Spleen (tissue), 11 donors: ENCODE data around the gene RAB12. TPM values are rescaled to one million over a fixed set of nuclear protein-coding genes. Genes with fewer than 3 reads are reported as not detected.

ENCODE experiments used
- DNase-seq: peaks from one replicate; pipeline ENCODE4 v3.0.0-alpha.2; 2020
- H3K27ac ChIP-seq, 8 donors: fragments of 200-600 bp; sonication (generic) in 7 of 8; 1 replicate in 4 of 8; 2 replicates in 4 of 8; pipeline versions ENCODE4 v1.5.0 to v1.8.0; 2016 to 2021; ENCODE audit warnings: inconsistent platforms in 4 of 8, mild to moderate bottlenecking in 4 of 8, moderate library complexity in 1 of 8
- H3K27me3 ChIP-seq, 7 donors: fragments of 200-600 bp; sonication (generic) in 6 of 7; replicated peaks in 1 of 7; 1 replicate in 4 of 7; 2 replicates in 3 of 7; pipeline versions ENCODE4 v1.5.0 to v1.8.0; 2016 to 2021; ENCODE audit warnings: inconsistent platforms in 3 of 7, mild to moderate bottlenecking in 1 of 7
- H3K36me3 ChIP-seq, 6 donors: fragments of 200-600 bp; sonication (generic) in 5 of 6; 1 replicate in 4 of 6; 2 replicates in 2 of 6; pipeline versions ENCODE4 v1.5.0 to v1.8.0; 2016 to 2021; ENCODE audit warnings: inconsistent platforms in 2 of 6
- H3K4me1 ChIP-seq, 6 donors: fragments of 200-600 bp; sonication (generic) in 5 of 6; 1 replicate in 3 of 6; 2 replicates in 3 of 6; pipeline versions ENCODE4 v1.5.0 to v1.8.0; 2016 to 2021; ENCODE audit warnings: inconsistent platforms in 3 of 6
- H3K4me3 ChIP-seq, 8 donors: fragments of 200-600 bp; sonication (generic) in 7 of 8; 1 replicate in 4 of 8; 2 replicates in 4 of 8; pipeline versions ENCODE4 v1.5.0 to v1.8.0; 2016 to 2021; ENCODE audit warnings: inconsistent platforms in 4 of 8, mild to moderate bottlenecking in 4 of 8, moderate library complexity in 2 of 8
- H3K9me3 ChIP-seq, 8 donors: fragments of 200-600 bp; sonication (generic) in 7 of 8; 1 replicate in 4 of 8; 2 replicates in 4 of 8; pipeline versions ENCODE4 v1.5.0 to v1.8.0; 2016 to 2021; ENCODE audit warnings: inconsistent platforms in 4 of 8
- CTCF ChIP-seq, 11 experiments: fragments of 200-600 bp in 7 of 11; fragments of 450-650 bp in 4 of 11; sonication (generic) in 4 of 11; IDR thresholded peaks in 8 of 11; conservative IDR thresholded peaks in 3 of 11; 1 replicate in 7 of 11; 2 replicates in 4 of 11; pipeline versions ENCODE4 v1.4.0 to v1.8.0; 2016 to 2021; ENCODE audit warnings: antibody characterized with exemption in 11 of 11, inconsistent platforms in 4 of 11, mild to moderate bottlenecking in 1 of 11
- POLR2A ChIP-seq, 3 donors: fragments of 450-650 bp; IDR thresholded peaks; one replicate each; pipeline ENCODE4 v1.5.1; 2017; ENCODE audit warnings: antibody characterized with exemption in 3 of 3, mild to moderate bottlenecking in 1 of 3
- POLR2AphosphoS5 ChIP-seq, 3 donors: sonication (generic); formaldehyde crosslinking; IDR thresholded peaks; one replicate each; pipeline ENCODE4 v1.5.1; 2017; ENCODE audit warnings: antibody characterized with exemption in 3 of 3
- WGBS, 5 donors: extraction: QIAGEN DNeasy Blood & Tissue Kit in 3 of 5; methylation state at CpG; one replicate each; pipeline versions ENCODE4 v1.1.5 to v1.1.7; 2013 to 2018; 5-methylcytosine and 5-hydroxymethylcytosine counted together
- intact Hi-C: fragments of 100-400 bp; cut with DNase I; formaldehyde crosslinking; loops from one replicate; pipeline ENCODE4 v1.15.0; 2023; ENCODE audit warnings: low total_unique reads
- polyA plus RNA-seq, 3 donors: library from polyadenylated mRNA; stranded (reverse); fragments of 200-250 nt; gene quantifications; one replicate each; pipeline ENCODE4 v1.2.1, GENCODE V29; 2013
- total RNA-seq, 7 donors: library from RNA; depleted of rRNA in 3 of 7; stranded (reverse); fragments of >200 nt in 3 of 7; fragmentation: NEBNext Ultra II Directional in 4 of 7; extraction: Animal tissue kit (Norgen Biotek cat#: 25700) in 4 of 7; gene quantifications; one replicate each; pipeline versions ENCODE4 v1.1.0 to v1.2.1, GENCODE V29; 2016 to 2021
- donor health status: healthy with polysubstance abuse.
- donor health status: DM: no; HTN: no; CAD: no; lungs with moderate emphysema.
- donor health status: DM: no; HTN: no; CAD: no.
- donor health status: Bipolar disorder and iron deficiency.
- donor health status: healthy.
- donor health status: DM: no; HTN: no; CAD: no.
- donor health status: DM: yes; HTN: yes; CAD: no.

Gene RAB12
- total and polyA plus RNA-seq, 10 donors, result 26.0 to 56.5 (median 41.3) TPM

- WGBS, 5 donors, result 63 to 91% (median 86%) methylated on average over 4 of the region's 4 CpGs
- Histone ChIP-seq H3K4me1 (no peaks in the 10 kb centered on the region), H3K4me3 (no peak overlapping the region), H3K9me3 (no peaks in the 10 kb centered on the region), H3K27ac (no peak overlapping the region), H3K27me3 (no peaks in the 10 kb centered on the region), H3K36me3 (no peaks in the 10 kb centered on the region)
- TF ChIP-seq CTCF (IDR thresholded peaks at IDR 0.05 in 8 of 11, conservative IDR thresholded peaks at IDR 0.05 in 3 of 11) (no peak), POLR2A (IDR thresholded peaks at IDR 0.05) (no peak), POLR2AphosphoS5 (IDR thresholded peaks at IDR 0.05) (no peak)
- intact Hi-C loops, result no loop called here
- DNase-seq, result no peak
Measured at GRCh38 chr18:8669571-8669970, 60.3 kb downstream of the RAB12 start.

GRCh38 chr18:8673256-8674209 lies 64.3 kb downstream of the RAB12 start:
- H3K36me3 ChIP-seq, result no peaks in the 10 kb centered on the region
- intact Hi-C loops, result no loop called here
- TF ChIP-seq POLR2A (IDR thresholded peaks at IDR 0.05), result no peak
- TF ChIP-seq CTCF (IDR thresholded peaks at IDR 0.05 in 8 of 11, conservative IDR thresholded peaks at IDR 0.05 in 3 of 11), result no peak
- TF ChIP-seq POLR2AphosphoS5 (IDR thresholded peaks at IDR 0.05), result no peak
- 79 to 88% (median 81%) methylated on average over 9 of the region's 9 CpGs for WGBS, 5 donors
- no peaks in the 10 kb centered on the region for H3K9me3 ChIP-seq
- no peak overlapping the region for H3K27ac ChIP-seq
- no peak overlapping the region for H3K4me3 ChIP-seq
- H3K4me1 ChIP-seq, result no peaks in the 10 kb centered on the region
- H3K27me3 ChIP-seq, result no peaks in the 10 kb centered on the region
- DNase-seq, result no peak

GRCh38 chr18:8675057-8675456 lies 65.8 kb downstream of the RAB12 start:
- Histone ChIP-seq H3K9me3 (no peaks in the 10 kb centered on the region), H3K27me3 (no peaks in the 10 kb centered on the region), H3K27ac (no peak overlapping the region), H3K36me3 (no peaks in the 10 kb centered on the region), H3K4me3 (no peak overlapping the region), H3K4me1 (no peaks in the 10 kb centered on the region)
- intact Hi-C loops, result no loop called here
- TF ChIP-seq CTCF (IDR thresholded peaks at IDR 0.05 in 8 of 11, conservative IDR thresholded peaks at IDR 0.05 in 3 of 11) (no peak), POLR2AphosphoS5 (IDR thresholded peaks at IDR 0.05) (no peak), POLR2A (IDR thresholded peaks at IDR 0.05) (no peak)
- DNase-seq, result no peak
- 73 to 100% (median 92%) methylated on average over 4 of the region's 4 CpGs for WGBS, 5 donors

- H3K36me3 ChIP-seq, result no peaks in the 10 kb centered on the region
- no peaks in the 10 kb centered on the region for H3K9me3 ChIP-seq
- no peak for DNase-seq
- intact Hi-C loops, result no loop called here
- no peaks in the 10 kb centered on the region for H3K4me1 ChIP-seq
- H3K27ac ChIP-seq, result no peak overlapping the region
- no peak overlapping the region for H3K4me3 ChIP-seq
- no peaks in the 10 kb centered on the region for H3K27me3 ChIP-seq
- WGBS, 5 donors, result 84 to 91% (median 88%) methylated on average over 4 of the region's 4 CpGs
- TF ChIP-seq POLR2A (IDR thresholded peaks at IDR 0.05), result no peak
- no peak for TF ChIP-seq POLR2AphosphoS5 (IDR thresholded peaks at IDR 0.05)
- TF ChIP-seq CTCF (IDR thresholded peaks at IDR 0.05 in 8 of 11, conservative IDR thresholded peaks at IDR 0.05 in 3 of 11), result no peak
Measured at GRCh38 chr18:8681196-8681595, 72.0 kb downstream of the RAB12 start.
